H9 (cell line): ENCODE measurements around the gene DLK1. TPM values are rescaled to one million over a fixed set of nuclear protein-coding genes. Genes with fewer than 3 reads are reported as not detected.

Source experiments
- DNase-seq: peaks from one replicate; pipeline ENCODE4 v3.0.0-alpha.2; 2017
- H2AFZ ChIP-seq: one replicate; pipeline ENCODE4 v1.6.1; 2013; ENCODE audit warnings: mild to moderate bottlenecking, low read length, control low read depth, moderate library complexity
- H2AK5ac ChIP-seq: 2 replicates; pipeline ENCODE4 v1.6.1; 2013; ENCODE audit warnings: low read length, control low read depth, mixed read lengths; ENCODE audit not compliant: insufficient read length
- H2BK120ac ChIP-seq: one replicate; pipeline ENCODE4 v1.6.1; 2013; ENCODE audit warnings: low read depth, mild to moderate bottlenecking, low read length, control low read depth, inconsistent platforms; ENCODE audit not compliant: poor library complexity, severe bottlenecking
- H2BK12ac ChIP-seq: 2 replicates; pipeline ENCODE4 v1.6.1; 2013; ENCODE audit warnings: low read length, control low read depth, mixed read lengths, low read depth; ENCODE audit not compliant: insufficient read length
- H2BK15ac ChIP-seq: 2 replicates; pipeline ENCODE4 v1.6.1; 2013; ENCODE audit warnings: low read depth, low read length, control low read depth
- H2BK20ac ChIP-seq: one replicate; pipeline ENCODE4 v1.6.1; 2013; ENCODE audit warnings: low read depth, mild to moderate bottlenecking, low read length, control low read depth, inconsistent platforms; ENCODE audit not compliant: poor library complexity, severe bottlenecking
- H2BK5ac ChIP-seq: 2 replicates; pipeline ENCODE4 v1.6.1; 2013; ENCODE audit warnings: low read length, control low read depth, mixed read lengths; ENCODE audit not compliant: insufficient read length
- H3K14ac ChIP-seq: 2 replicates; pipeline ENCODE4 v1.6.1; 2013; ENCODE audit warnings: low read length, control low read depth; ENCODE audit not compliant: insufficient read depth
- H3K18ac ChIP-seq: 2 replicates; pipeline ENCODE4 v1.6.1; 2013; ENCODE audit warnings: low read depth, mild to moderate bottlenecking, mixed read lengths, low read length, control low read depth; ENCODE audit not compliant: insufficient read length
- H3K23ac ChIP-seq: 2 replicates; pipeline ENCODE4 v1.6.1; 2013; ENCODE audit warnings: low read length, control low read depth, mixed read lengths, low read depth; ENCODE audit not compliant: insufficient read length
- H3K23me2 ChIP-seq: 2 replicates; pipeline ENCODE4 v1.6.1; 2013; ENCODE audit warnings: low read depth, mild to moderate bottlenecking, mixed read lengths, low read length, control low read depth; ENCODE audit not compliant: insufficient read length, poor library complexity, severe bottlenecking
- H3K27ac ChIP-seq: 2 replicates; pipeline ENCODE4 v1.5.1; 2013; ENCODE audit warnings: low read length, control low read depth, mixed read lengths, low read depth; ENCODE audit not compliant: insufficient read length
- H3K27me3 ChIP-seq: 2 replicates; pipeline ENCODE4 v1.6.1; 2013; ENCODE audit warnings: low read length, control low read depth, inconsistent platforms; ENCODE audit not compliant: insufficient read depth
- H3K4ac ChIP-seq: 2 replicates; pipeline ENCODE4 v1.6.1; 2013; ENCODE audit warnings: low read depth, mild to moderate bottlenecking, control low read depth, inconsistent platforms, low read length, moderate library complexity
- H3K4me1 ChIP-seq: 2 replicates; pipeline ENCODE4 v1.6.1; 2013; ENCODE audit warnings: low read length, control low read depth, inconsistent platforms; ENCODE audit not compliant: insufficient read depth
- H3K4me2 ChIP-seq: 2 replicates; pipeline ENCODE4 v1.6.1; 2013; ENCODE audit warnings: low read length, control low read depth, mixed read lengths; ENCODE audit not compliant: insufficient read length, insufficient read depth
- H3K56ac ChIP-seq: 2 replicates; pipeline ENCODE4 v1.6.1; 2013; ENCODE audit warnings: low read depth, mild to moderate bottlenecking, mixed read lengths, low read length, control low read depth; ENCODE audit not compliant: insufficient read length
- H3K79me1 ChIP-seq: 2 replicates; pipeline ENCODE4 v1.6.1; 2013; ENCODE audit warnings: low read depth, mild to moderate bottlenecking, moderate library complexity, low read length, control low read depth, inconsistent platforms; ENCODE audit not compliant: insufficient read depth, poor library complexity, severe bottlenecking
- H3K79me2 ChIP-seq: 2 replicates; pipeline ENCODE4 v1.6.1; 2013; ENCODE audit warnings: low read length, control low read depth, inconsistent platforms; ENCODE audit not compliant: insufficient read depth
- H3K9ac ChIP-seq: 2 replicates; pipeline ENCODE4 v1.6.1; 2013; ENCODE audit warnings: low read length, control low read depth, mixed read lengths; ENCODE audit not compliant: insufficient read length; ENCODE audit errors: extremely low read depth
- H3K9me3 ChIP-seq: one replicate; pipeline ENCODE4 v1.6.1; 2013; ENCODE audit warnings: low read depth, low read length, inconsistent platforms; ENCODE audit not compliant: control insufficient read depth
- H3T11ph ChIP-seq: one replicate; pipeline ENCODE4 v1.6.1; 2013; ENCODE audit warnings: mild to moderate bottlenecking, low read length, control low read depth, inconsistent platforms
- H4K20me1 ChIP-seq: one replicate; pipeline ENCODE4 v1.6.1; 2013; ENCODE audit not compliant: control insufficient read depth, insufficient read length, insufficient read depth
- H4K5ac ChIP-seq: 2 replicates; pipeline ENCODE4 v1.6.1; 2013; ENCODE audit warnings: low read depth, mild to moderate bottlenecking, mixed read lengths, low read length, control low read depth; ENCODE audit not compliant: insufficient read length
- H4K8ac ChIP-seq: replicated peaks from 2 replicates; pipeline ENCODE4 v1.6.1; 2013; ENCODE audit warnings: low read length, control low read depth, mixed read lengths, low read depth; ENCODE audit not compliant: insufficient read length
- H4K91ac ChIP-seq: 2 replicates; pipeline ENCODE4 v1.6.1; 2013; ENCODE audit warnings: low read depth, mild to moderate bottlenecking, moderate library complexity, mixed read lengths, low read length, control low read depth; ENCODE audit not compliant: insufficient read length
- H3K27ac Mint-ChIP-seq, 3 experiments: 2 replicates in 2 of 3; 3 replicates in 1 of 3; pipeline ENCODE4 v1.8.0; 2020 to 2021; ENCODE audit warnings: mixed read lengths in 3 of 3, mild to moderate bottlenecking in 1 of 3, moderate library complexity in 1 of 3
- H3K27me3 Mint-ChIP-seq: 2 replicates; pipeline ENCODE4 v1.8.0; 2021; ENCODE audit warnings: low read depth, mild to moderate bottlenecking, moderate library complexity, mixed read lengths
- H3K36me3 Mint-ChIP-seq, 3 experiments: 2 replicates in 2 of 3; 3 replicates in 1 of 3; pipeline ENCODE4 v1.8.0; 2020 to 2021; ENCODE audit warnings: low read depth in 3 of 3, mixed read lengths in 3 of 3; ENCODE audit not compliant: insufficient read depth in 1 of 3
- H3K4me1 Mint-ChIP-seq, 2 experiments: 2 replicates each; pipeline ENCODE4 v1.8.0; 2020; ENCODE audit warnings: mixed read lengths in 2 of 2
- H3K4me3 Mint-ChIP-seq, 2 experiments: 2 replicates in 1 of 2; 3 replicates in 1 of 2; pipeline ENCODE4 v1.8.0; 2020 to 2021; ENCODE audit warnings: mild to moderate bottlenecking in 2 of 2, mixed read lengths in 2 of 2, moderate library complexity in 1 of 2
- H3K9me3 Mint-ChIP-seq, 2 experiments: 2 replicates in 1 of 2; 3 replicates in 1 of 2; pipeline ENCODE4 v1.8.0; 2020; ENCODE audit warnings: mild to moderate bottlenecking in 2 of 2, mixed read lengths in 2 of 2, moderate library complexity in 1 of 2
- CTCF ChIP-seq: fragments of 200-600 bp; sonication (generic); conservative IDR thresholded peaks from 3 replicates; pipeline ENCODE4 v1.8.0; 2021; ENCODE audit warnings: antibody characterized with exemption, mild to moderate bottlenecking
- WGBS: extraction: QIAGEN DNeasy Blood & Tissue Kit; methylation state at CpG from one replicate; pipeline ENCODE4 v1.1.7; 2013; ENCODE audit warnings: missing lambda C conversion rate, low lambda C conversion rate, mixed read lengths; ENCODE audit not compliant: insufficient read length; ENCODE audit errors: extremely low coverage; 5-methylcytosine and 5-hydroxymethylcytosine counted together
- total RNA-seq: library from RNA; stranded (reverse); gene quantifications from 2 replicates; pipeline ENCODE4 v1.2.1, GENCODE V29; 2021

DLK1 gene
- total RNA-seq, 1 experiment from 2014 or later, result 2.8 TPM

GRCh38 chr14:100683578-100683977 is 43.1 kb upstream of the DLK1 start:
- H3K4me1 Mint-ChIP-seq, result peaks cover 0 to 5% of the 10 kb centered on the region in 2 experiments; a peak in 3 of 4 replicates
- Histone ChIP-seq H2BK20ac (no peak overlapping the region), H3K9me3 (no peaks in the 10 kb centered on the region)

More at GRCh38 chr14:100683578-100683977, 43.1 kb upstream of the DLK1 start:
- H4K8ac ChIP-seq, result no peak overlapping the region
- Mint-ChIP-seq H3K36me3 (0 out of 7 replicates have a peak, but pooled peaks cover 0 to 1% (median 0%) of the 10 kb centered on the region in 3 experiments), H3K9me3 (peaks cover 0 to 8% of the 10 kb centered on the region in 2 experiments; a peak in 2 of 5 replicates), H3K27me3 (peaks cover 3% of the 10 kb centered on the region; the same call in 1 of the 2 replicates), H3K27ac (no peak overlapping the region), H3K4me3 (no peak overlapping the region)
- no peak for DNase-seq
- no peaks in the 10 kb centered on the region for H3K27me3 ChIP-seq
- WGBS, result no CpG with 5 or more reads among the region's 7 CpGs
- H2BK12ac ChIP-seq, result no peak overlapping the region
- H2AK5ac ChIP-seq, result no peak overlapping the region
- H3K79me1 ChIP-seq, result no peaks in the 10 kb centered on the region
- H4K91ac ChIP-seq, result no peak overlapping the region
- H3K27ac ChIP-seq, result no peak overlapping the region
- no peak overlapping the region for H2AFZ ChIP-seq
- H3K14ac ChIP-seq, result no peak overlapping the region
- no peak overlapping the region for H3T11ph ChIP-seq
- H2BK15ac ChIP-seq, result no peak overlapping the region
- H3K56ac ChIP-seq, result no peak overlapping the region
- no peaks in the 10 kb centered on the region for H3K79me2 ChIP-seq
- H3K18ac ChIP-seq, result no peak overlapping the region
- H3K9ac ChIP-seq, result no peak overlapping the region
- no peak overlapping the region for H4K5ac ChIP-seq
- H4K20me1 ChIP-seq, result no peaks in the 10 kb centered on the region
- no peak overlapping the region for H3K4ac ChIP-seq
- no peak overlapping the region for H2BK5ac ChIP-seq
- no peaks in the 10 kb centered on the region for H3K23me2 ChIP-seq
- H3K23ac ChIP-seq, result no peak overlapping the region
- H3K4me2 ChIP-seq, result no peak overlapping the region
- no peaks in the 10 kb centered on the region; the same call in 1 of the 2 replicates for H3K4me1 ChIP-seq
- TF ChIP-seq CTCF, result no peak
- H2BK120ac ChIP-seq, result no peak overlapping the region
